Measurements from ENCODE around the gene TGM4.

GRCh38 chr3:44842376-44842775 lies 32.0 kb upstream of the TGM4 start:
- TF ChIP-seq NKRF (IDR thresholded peaks at IDR 0.05; ENCODE audit: borderline replicate concordance) (no peak), MEF2A (IDR thresholded peaks at IDR 0.05; ENCODE audit: control insufficient read depth, low read depth, low read length) (no peak), CTCF (IDR thresholded peaks at IDR 0.05 in 2 of 3, conservative IDR thresholded peaks at IDR 0.05 in 1 of 3; ENCODE audit: insufficient read depth in 2 of 3, low read depth in 1 of 3, low read length in 3 of 3) (no peak), TBP (optimal IDR thresholded peaks at IDR 0.05; ENCODE audit: low read depth, low read length) (no peak), TAF1 (IDR thresholded peaks at IDR 0.05; ENCODE audit: control insufficient read depth, extremely low read depth, insufficient read depth, low read length, severe bottlenecking) (no peak), SMAD3 (CRISPR knock-in tag; conservative IDR thresholded peaks at IDR 0.05) (no peak), LEF1 (IDR thresholded peaks at IDR 0.05) (no peak)
